ENCODE results near the gene ITLN2.

DNA sequence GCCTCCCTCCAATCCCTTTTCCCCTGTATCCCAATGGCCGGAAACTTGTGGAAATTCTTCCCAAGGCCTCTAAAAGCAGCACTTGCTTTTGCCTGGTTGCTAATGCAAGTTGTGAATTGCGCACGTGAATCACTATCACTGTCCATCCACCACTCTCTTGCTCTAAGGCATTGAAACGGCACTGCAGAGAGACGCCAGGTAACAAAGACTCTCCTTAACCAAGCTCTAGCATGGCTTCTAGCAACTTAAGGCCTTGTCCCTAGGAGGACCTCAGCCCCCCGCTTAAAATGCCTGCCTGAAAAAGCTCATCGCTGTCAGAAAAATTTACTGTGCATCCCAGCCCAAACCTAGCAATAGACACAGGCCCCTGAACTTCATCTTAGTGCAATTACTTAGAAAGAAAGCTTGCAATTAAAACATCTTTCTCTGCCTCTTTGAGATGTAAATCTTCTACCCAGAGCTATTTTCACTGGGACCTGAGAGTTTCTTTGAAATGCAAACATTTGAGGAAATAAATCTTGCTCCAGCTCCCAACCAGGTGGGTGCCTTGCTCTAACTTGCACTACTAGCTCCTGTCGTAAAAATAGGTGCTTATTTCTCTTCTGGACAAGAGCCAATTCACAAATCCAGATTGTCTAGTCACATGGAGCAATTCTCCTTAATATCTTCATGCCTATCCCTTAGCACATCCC, 32.9 kb upstream of the ITLN2 start:
- TF ChIP-seq, protein P1, sequence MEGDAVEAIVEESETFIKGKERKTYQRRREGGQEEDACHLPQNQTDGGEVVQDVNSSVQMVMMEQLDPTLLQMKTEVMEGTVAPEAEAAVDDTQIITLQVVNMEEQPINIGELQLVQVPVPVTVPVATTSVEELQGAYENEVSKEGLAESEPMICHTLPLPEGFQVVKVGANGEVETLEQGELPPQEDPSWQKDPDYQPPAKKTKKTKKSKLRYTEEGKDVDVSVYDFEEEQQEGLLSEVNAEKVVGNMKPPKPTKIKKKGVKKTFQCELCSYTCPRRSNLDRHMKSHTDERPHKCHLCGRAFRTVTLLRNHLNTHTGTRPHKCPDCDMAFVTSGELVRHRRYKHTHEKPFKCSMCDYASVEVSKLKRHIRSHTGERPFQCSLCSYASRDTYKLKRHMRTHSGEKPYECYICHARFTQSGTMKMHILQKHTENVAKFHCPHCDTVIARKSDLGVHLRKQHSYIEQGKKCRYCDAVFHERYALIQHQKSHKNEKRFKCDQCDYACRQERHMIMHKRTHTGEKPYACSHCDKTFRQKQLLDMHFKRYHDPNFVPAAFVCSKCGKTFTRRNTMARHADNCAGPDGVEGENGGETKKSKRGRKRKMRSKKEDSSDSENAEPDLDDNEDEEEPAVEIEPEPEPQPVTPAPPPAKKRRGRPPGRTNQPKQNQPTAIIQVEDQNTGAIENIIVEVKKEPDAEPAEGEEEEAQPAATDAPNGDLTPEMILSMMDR (IDR thresholded peaks at IDR 0.05; ENCODE audit: poor library complexity), result no peak
- no peak for TF ChIP-seq EZH2 (IDR thresholded peaks at IDR 0.05; ENCODE audit: borderline replicate concordance)

All from hepatocyte (in vitro differentiated cells).